ENCODE results near the gene SIN3A. TPM values are rescaled to one million over a fixed set of nuclear protein-coding genes. Genes with fewer than 3 reads are reported as not detected.
"Not testable (repeated sequence)": the region's sequence is repeated elsewhere in the genome, so short reads cannot be mapped to it uniquely, and the experiment has no call there.

Gene SIN3A
- total RNA-seq, 1 experiment from 2014 or later = 91.4 TPM

DNA sequence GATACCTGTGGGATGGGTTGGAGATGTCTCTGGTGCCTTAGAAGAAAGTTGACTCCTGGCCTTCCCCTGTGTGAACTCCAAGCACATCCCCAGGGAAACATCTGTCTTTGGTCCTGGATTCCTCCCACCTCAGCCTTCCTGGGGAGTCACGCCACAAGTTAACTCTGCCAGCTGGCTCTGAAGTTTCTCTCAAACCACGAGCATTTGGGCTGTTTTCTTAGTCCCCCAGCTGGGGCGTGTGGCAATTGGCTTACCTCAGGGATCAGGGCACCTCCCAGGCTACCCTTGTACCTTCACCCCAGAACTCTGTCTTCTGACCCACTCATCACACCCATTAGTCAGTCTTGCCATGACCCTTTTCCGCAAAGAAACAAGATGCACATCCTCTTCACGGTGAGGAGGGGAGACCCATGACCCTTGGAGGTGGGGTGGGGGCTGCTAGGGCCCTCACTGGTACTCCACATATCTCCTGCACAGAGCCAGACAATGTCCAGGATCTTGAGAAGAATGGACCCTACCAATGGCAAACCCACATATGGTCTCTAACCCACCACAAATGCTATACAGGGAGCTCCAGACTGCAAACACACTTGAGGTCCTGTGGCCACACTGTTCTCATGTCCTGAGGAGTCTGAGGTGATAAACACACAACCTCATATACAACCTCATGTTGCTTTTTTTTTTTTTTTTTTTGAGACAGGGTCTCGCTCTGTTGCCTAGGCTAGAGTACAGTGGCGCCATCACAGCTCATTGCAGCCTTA is 100.7 kb downstream of the SIN3A start:
- no peak for DNase-seq
- no peak overlapping the region for H3K4me3 Mint-ChIP-seq (ENCODE audit: low read depth, unreplicated experiment)

DNA sequence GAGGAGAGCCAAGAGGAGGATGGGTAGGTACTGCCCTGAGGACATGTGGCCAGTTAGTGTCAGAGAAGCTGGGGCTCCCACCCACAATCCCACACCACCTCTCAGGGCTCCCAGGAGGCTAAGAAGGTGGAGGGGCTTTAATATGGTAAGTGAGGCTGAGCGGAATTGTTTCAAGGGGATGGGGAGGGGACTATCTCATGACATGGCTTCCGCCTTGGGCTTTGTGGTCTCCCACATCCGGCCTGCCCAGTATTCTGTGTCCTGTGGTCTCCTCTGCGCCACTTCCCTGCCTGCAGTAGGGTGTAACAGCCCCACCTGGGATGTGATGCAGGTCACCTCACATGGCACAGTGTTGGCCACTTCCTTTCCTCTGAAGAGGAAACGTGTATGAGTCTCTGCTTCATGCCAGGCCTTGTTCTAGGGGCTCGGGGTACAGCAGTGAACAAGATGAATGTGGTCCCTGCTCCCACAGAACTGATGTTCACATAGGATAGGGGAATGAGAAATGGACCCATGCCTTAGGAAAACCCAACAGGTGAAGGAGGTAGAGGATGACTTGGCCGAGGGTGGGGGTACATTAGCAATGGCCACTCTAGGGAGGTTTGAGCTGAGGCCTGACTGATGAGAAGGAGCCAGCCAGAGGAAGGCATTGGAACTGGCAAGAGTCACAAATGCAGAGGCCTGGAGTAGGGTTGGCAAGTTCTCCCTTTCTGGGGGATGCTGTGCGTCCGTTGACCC is 101.5 kb downstream of the SIN3A start:
- TSS peak; percentile 22 for BruUV-seq (replicated peaks)
- Mint-ChIP-seq H3K4me1 (ENCODE audit: low read depth, unreplicated experiment) (peaks cover 13% of the 10 kb centered on the region), H3K27ac (ENCODE audit: unreplicated experiment) (peak overlapping the region; percentile 33), H3K9me3 (ENCODE audit: low read depth, unreplicated experiment) (no peaks in the 10 kb centered on the region), H3K36me3 (ENCODE audit: insufficient read depth, unreplicated experiment) (peaks cover 73% of the 10 kb centered on the region), H3K27me3 (ENCODE audit: unreplicated experiment) (peaks cover 15% of the 10 kb centered on the region), H3K4me3 (ENCODE audit: low read depth, unreplicated experiment) (no peak overlapping the region)
- no peak for DNase-seq
- CTCF ChIA-PET = no interaction called here
- intact Hi-C loops (cut with micrococcal nuclease; ENCODE audit: unreplicated experiment) = no loop called here
- TF ChIP-seq, protein P1, sequence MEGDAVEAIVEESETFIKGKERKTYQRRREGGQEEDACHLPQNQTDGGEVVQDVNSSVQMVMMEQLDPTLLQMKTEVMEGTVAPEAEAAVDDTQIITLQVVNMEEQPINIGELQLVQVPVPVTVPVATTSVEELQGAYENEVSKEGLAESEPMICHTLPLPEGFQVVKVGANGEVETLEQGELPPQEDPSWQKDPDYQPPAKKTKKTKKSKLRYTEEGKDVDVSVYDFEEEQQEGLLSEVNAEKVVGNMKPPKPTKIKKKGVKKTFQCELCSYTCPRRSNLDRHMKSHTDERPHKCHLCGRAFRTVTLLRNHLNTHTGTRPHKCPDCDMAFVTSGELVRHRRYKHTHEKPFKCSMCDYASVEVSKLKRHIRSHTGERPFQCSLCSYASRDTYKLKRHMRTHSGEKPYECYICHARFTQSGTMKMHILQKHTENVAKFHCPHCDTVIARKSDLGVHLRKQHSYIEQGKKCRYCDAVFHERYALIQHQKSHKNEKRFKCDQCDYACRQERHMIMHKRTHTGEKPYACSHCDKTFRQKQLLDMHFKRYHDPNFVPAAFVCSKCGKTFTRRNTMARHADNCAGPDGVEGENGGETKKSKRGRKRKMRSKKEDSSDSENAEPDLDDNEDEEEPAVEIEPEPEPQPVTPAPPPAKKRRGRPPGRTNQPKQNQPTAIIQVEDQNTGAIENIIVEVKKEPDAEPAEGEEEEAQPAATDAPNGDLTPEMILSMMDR (IDR thresholded peaks at IDR 0.05; ENCODE audit: unreplicated experiment) = no peak

More for the DNA sequence above, 100.7 kb downstream of the SIN3A start:
- CTCF ChIA-PET = interaction anchor here (1.1 kb wide), 1 partner anchor 101 kb away, joined by 3 read pairs; no protein-coding TSS in a partner anchor
- Mint-ChIP-seq H3K27ac (ENCODE audit: unreplicated experiment) (no peak overlapping the region), H3K27me3 (ENCODE audit: unreplicated experiment) (peaks cover 15% of the 10 kb centered on the region), H3K9me3 (ENCODE audit: low read depth, unreplicated experiment) (no peaks in the 10 kb centered on the region), H3K4me1 (ENCODE audit: low read depth, unreplicated experiment) (peaks cover 13% of the 10 kb centered on the region), H3K36me3 (ENCODE audit: insufficient read depth, unreplicated experiment) (peaks cover 81% of the 10 kb centered on the region)
- intact Hi-C loops (cut with micrococcal nuclease; ENCODE audit: unreplicated experiment) = no loop called here
- BruUV-seq (replicated peaks) = no TSS peak
- TF ChIP-seq, protein P1 (IDR thresholded peaks at IDR 0.05; ENCODE audit: unreplicated experiment) = no peak

DNA sequence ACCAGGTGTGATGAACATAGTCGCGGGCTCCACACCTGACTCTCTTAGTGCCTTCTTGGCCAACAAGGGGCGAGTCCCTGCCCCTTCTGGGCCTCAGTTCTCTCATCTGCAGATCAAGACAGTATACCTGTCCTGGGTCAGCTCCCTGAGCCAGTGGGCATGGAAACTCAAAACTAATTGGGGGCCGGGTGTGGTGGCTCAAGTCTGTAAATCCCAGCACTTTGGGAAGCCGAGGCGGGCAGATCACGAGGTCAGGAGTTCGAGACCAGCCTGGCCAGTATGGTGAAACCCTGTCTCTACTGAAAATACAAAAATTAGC is 102.2 kb downstream of the SIN3A start:
- CTCF ChIA-PET; BruUV-seq (replicated peaks); H3K9me3 Mint-ChIP-seq (ENCODE audit: low read depth, unreplicated experiment); intact Hi-C loops (cut with micrococcal nuclease; ENCODE audit: unreplicated experiment); DNase-seq: not testable (repeated sequence)
- Mint-ChIP-seq H3K36me3 (ENCODE audit: insufficient read depth, unreplicated experiment) (peaks cover 66% of the 10 kb centered on the region), H3K27ac (ENCODE audit: unreplicated experiment) (peak overlapping the region; percentile 76), H3K4me3 (ENCODE audit: low read depth, unreplicated experiment) (peak overlapping the region; percentile 81), H3K27me3 (ENCODE audit: unreplicated experiment) (peaks cover 15% of the 10 kb centered on the region), H3K4me1 (ENCODE audit: low read depth, unreplicated experiment) (peaks cover 13% of the 10 kb centered on the region)

DNA sequence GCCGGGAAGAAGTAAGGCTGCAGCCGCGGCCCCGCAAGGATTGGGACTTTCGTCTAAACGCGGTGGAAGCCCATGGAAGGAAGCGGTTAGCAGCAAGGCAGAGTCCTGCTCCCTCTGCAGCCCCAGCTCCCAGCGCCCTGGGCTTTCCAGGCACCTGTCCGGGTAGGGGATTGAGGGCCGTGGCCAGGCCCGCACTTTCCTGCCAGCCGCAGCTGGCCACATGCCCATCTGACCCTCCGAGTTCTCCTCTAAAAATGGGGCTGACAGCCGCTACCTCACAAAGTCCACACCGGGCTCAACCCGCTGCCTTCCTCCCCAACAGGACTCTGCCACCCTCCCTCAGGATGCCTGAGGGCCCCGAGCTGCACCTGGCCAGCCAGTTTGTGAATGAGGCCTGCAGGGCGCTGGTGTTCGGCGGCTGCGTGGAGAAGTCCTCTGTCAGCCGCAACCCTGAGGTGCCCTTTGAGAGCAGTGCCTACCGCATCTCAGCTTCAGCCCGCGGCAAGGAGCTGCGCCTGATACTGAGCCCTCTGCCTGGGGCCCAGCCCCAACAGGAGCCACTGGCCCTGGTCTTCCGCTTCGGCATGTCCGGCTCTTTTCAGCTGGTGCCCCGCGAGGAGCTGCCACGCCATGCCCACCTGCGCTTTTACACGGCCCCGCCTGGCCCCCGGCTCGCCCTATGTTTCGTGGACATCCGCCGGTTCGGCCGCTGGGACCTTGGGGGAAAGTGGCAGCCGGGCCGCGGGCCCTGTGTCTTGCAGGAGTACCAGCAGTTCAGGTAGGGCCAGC is 102.7 kb downstream of the SIN3A start:
- Mint-ChIP-seq H3K27me3 (ENCODE audit: unreplicated experiment) (peaks cover 15% of the 10 kb centered on the region), H3K27ac (ENCODE audit: unreplicated experiment) (peak overlapping the region; percentile 76), H3K4me1 (ENCODE audit: low read depth, unreplicated experiment) (peaks cover 13% of the 10 kb centered on the region), H3K9me3 (ENCODE audit: low read depth, unreplicated experiment) (no peaks in the 10 kb centered on the region), H3K4me3 (ENCODE audit: low read depth, unreplicated experiment) (peak overlapping the region; percentile 81), H3K36me3 (ENCODE audit: insufficient read depth, unreplicated experiment) (peaks cover 65% of the 10 kb centered on the region)
- intact Hi-C loops (cut with micrococcal nuclease; ENCODE audit: unreplicated experiment) = no loop called here
- CTCF ChIA-PET = interaction anchor here (0.6 to 1.6 kb wide), 2 partner anchors 19 to 791 kb away, joined by 6 to 7 read pairs; partner anchors contain the start of gene MAN2C1
- DNase-seq = peak; percentile 21
- TF ChIP-seq, protein P1 (IDR thresholded peaks at IDR 0.05; ENCODE audit: unreplicated experiment) = no peak
- no TSS peak for BruUV-seq (replicated peaks)
